ENCODE data around the gene ZC3H15.

DNA sequence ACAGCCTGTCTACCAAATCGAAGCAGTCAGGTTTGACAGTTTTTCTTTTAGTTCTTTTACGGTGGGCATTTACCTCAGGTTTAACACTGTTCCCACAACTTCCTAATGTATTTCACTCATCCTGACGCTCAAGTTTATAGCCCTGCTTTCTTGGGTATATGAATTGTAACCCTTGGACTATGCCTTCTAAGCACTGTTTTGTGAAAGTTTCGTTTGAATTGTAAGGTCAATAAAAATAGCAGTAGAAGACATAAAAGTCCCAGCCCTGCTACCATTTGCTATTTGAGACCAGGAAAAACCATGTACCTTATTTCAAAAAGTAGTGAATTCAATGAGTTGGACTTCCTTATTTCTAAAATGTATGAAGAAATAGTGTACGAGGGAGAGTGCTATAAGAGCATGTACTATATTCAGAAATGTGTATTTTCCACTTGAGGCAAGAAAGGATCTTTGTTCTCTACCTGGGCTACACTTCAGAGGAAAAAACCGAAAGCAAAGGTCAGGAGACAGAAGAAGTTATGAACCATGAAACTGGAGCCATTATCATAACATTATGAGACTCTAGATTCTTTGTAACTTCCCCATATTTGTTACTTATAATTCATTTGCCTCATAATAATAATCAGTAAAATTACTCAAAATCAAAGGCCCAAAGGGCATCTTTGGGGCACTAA, 1.9 kb upstream of the ZC3H15 start:
- no peak for TF ChIP-seq POLR2A (IDR thresholded peaks at IDR 0.05; ENCODE audit: low read depth, low read length)
- no peak for TF ChIP-seq POLR2AphosphoS5 (IDR thresholded peaks at IDR 0.05; ENCODE audit: low read depth, low read length)
- TF ChIP-seq TAF1 (IDR thresholded peaks at IDR 0.05; ENCODE audit: low read depth, low read length), result no peak
- peak; percentile 47; the same call in 1 of the 2 replicates for TF ChIP-seq SPI1 (IDR thresholded peaks at IDR 0.05; ENCODE audit: low read depth, low read length)
- TF ChIP-seq POU2F2 (IDR thresholded peaks at IDR 0.05; ENCODE audit: low read depth, low read length), result no peak
- no peak for TF ChIP-seq PAX5 (IDR thresholded peaks at IDR 0.05; ENCODE audit: insufficient read depth, low read length, severe bottlenecking)

Measured in GM12891 (cell line).